HEK293 (cell line): ENCODE results near the gene HYAL3.

Source experiments
- CTCF ChIA-PET: fragments of 350-600 bp; formaldehyde crosslinking; extraction: SDS; loops from one replicate; lab custom pipeline; 2021; ENCODE audit warnings: antibody characterized with exemption; lab: Yijun Ruan, JAX
- POLR2A ChIA-PET: fragments of 300-600 bp; formaldehyde crosslinking; extraction: SDS; loops from one replicate; lab custom pipeline; 2020; ENCODE audit warnings: antibody characterized with exemption, inconsistent platforms; lab: Yijun Ruan, JAX
- H3K27ac ChIP-seq: fragments of 200-500 bp; sonication (Bioruptor generic); 2 replicates; pipeline ENCODE4 v1.5.1; 2014; ENCODE audit warnings: low read depth, low read length, control low read depth, inconsistent platforms; ENCODE audit errors: extremely low read depth
- H3K36me3 ChIP-seq, 2 experiments: fragments of 200-500 bp in 1 of 2; sonication (Bioruptor generic) in 1 of 2; 1 replicate in 1 of 2; 2 replicates in 1 of 2; pipeline ENCODE4 v1.5.1; 2014 to 2017; ENCODE audit warnings: inconsistent platforms in 2 of 2, low read length in 2 of 2; ENCODE audit not compliant: control insufficient read depth in 2 of 2, insufficient read depth in 1 of 2
- H3K4me1 ChIP-seq: fragments of 200-500 bp; sonication (Bioruptor generic); 2 replicates; pipeline ENCODE4 v1.5.1; 2014; ENCODE audit warnings: mild to moderate bottlenecking, low read length, inconsistent platforms; ENCODE audit not compliant: control insufficient read depth, insufficient read depth
- H3K4me3 ChIP-seq: 2 replicates; pipeline ENCODE4 v1.5.1; 2011; ENCODE audit warnings: low read depth, mild to moderate bottlenecking, control low read depth, low read length, moderate library complexity
- H3K9me3 ChIP-seq: fragments of 200-500 bp; sonication (Bioruptor generic); 2 replicates; pipeline ENCODE4 v1.5.1; 2014; ENCODE audit warnings: low read depth, low read length, inconsistent platforms; ENCODE audit not compliant: control insufficient read depth, insufficient read depth
- CTCF ChIP-seq: fragments of 450-650 bp; formaldehyde crosslinking; IDR thresholded peaks from 2 replicates; pipeline ENCODE4 v1.5.1; 2016; ENCODE audit warnings: missing biosample characterization, missing genetic modification characterization
- HOXC10 ChIP-seq: sonication (generic); formaldehyde crosslinking; IDR thresholded peaks from 2 replicates; pipeline ENCODE4 v1.8.1; 2023; ENCODE audit warnings: mild to moderate bottlenecking, missing genetic modification reagents
- HOXD13 ChIP-seq: sonication (generic); formaldehyde crosslinking; IDR thresholded peaks from 2 replicates; pipeline ENCODE4 v1.8.0; 2022; ENCODE audit warnings: missing genetic modification reagents, borderline replicate concordance
- OSR2 ChIP-seq: fragments of 450-650 bp; formaldehyde crosslinking; IDR thresholded peaks from 2 replicates; pipeline ENCODE4 v1.5.1; 2016; ENCODE audit warnings: missing biosample characterization, missing genetic modification characterization
- PRDM6 ChIP-seq: fragments of 450-650 bp; formaldehyde crosslinking; IDR thresholded peaks from 2 replicates; pipeline ENCODE4 v1.5.1; 2017; ENCODE audit warnings: missing biosample characterization, missing genetic modification characterization
- SCRT2 ChIP-seq: fragments of 450-650 bp; formaldehyde crosslinking; IDR thresholded peaks from 2 replicates; pipeline ENCODE4 v1.5.1; 2016; ENCODE audit warnings: missing biosample characterization, missing genetic modification characterization
- ZNF2 ChIP-seq: fragments of 450-650 bp; formaldehyde crosslinking; IDR thresholded peaks from 2 replicates; pipeline ENCODE4 v1.5.1; 2016; ENCODE audit warnings: missing biosample characterization, missing genetic modification characterization
- ZNF248 ChIP-seq: fragments of 450-650 bp; formaldehyde crosslinking; IDR thresholded peaks from 2 replicates; pipeline ENCODE4 v1.5.1; 2017; ENCODE audit warnings: missing biosample characterization, missing genetic modification characterization
- ZNF416 ChIP-seq: fragments of 450-650 bp; formaldehyde crosslinking; IDR thresholded peaks from 2 replicates; pipeline ENCODE4 v1.5.1; 2016; ENCODE audit warnings: missing biosample characterization, missing genetic modification characterization
- ZNF501 ChIP-seq: fragments of 450-650 bp; formaldehyde crosslinking; IDR thresholded peaks from 2 replicates; pipeline ENCODE4 v1.5.1; 2016; ENCODE audit warnings: missing biosample characterization, missing genetic modification characterization
- ZNF596 ChIP-seq: fragments of 450-650 bp; IDR thresholded peaks from 2 replicates; pipeline ENCODE4 v1.5.0; 2018; ENCODE audit warnings: missing biosample characterization, mild to moderate bottlenecking, missing genetic modification characterization, moderate library complexity
- ZNF677 ChIP-seq: fragments of 450-650 bp; IDR thresholded peaks from 2 replicates; pipeline ENCODE4 v1.5.0; 2018; ENCODE audit warnings: missing biosample characterization, mild to moderate bottlenecking, missing genetic modification characterization, moderate library complexity
- ZNF837 ChIP-seq: fragments of 450-650 bp; formaldehyde crosslinking; IDR thresholded peaks from 2 replicates; pipeline ENCODE4 v1.5.1; 2016; ENCODE audit warnings: missing biosample characterization, missing genetic modification characterization
- ZNF843 ChIP-seq: fragments of 450-650 bp; formaldehyde crosslinking; IDR thresholded peaks from 2 replicates; pipeline ENCODE4 v1.5.1; 2016; ENCODE audit warnings: missing biosample characterization, missing genetic modification characterization
- TF ChIP-seq, protein P1 (sequence below): fragments of 450-650 bp; formaldehyde crosslinking; IDR thresholded peaks from 2 replicates; pipeline ENCODE4 v1.5.1; 2016; ENCODE audit warnings: missing biosample characterization, missing genetic modification characterization, borderline replicate concordance

Gene HYAL3

GRCh38 chr3:50302095-50303012 lies 3.1 kb upstream of the HYAL3 start:
- Histone ChIP-seq H3K36me3 (peaks cover 0 to 1% of the 10 kb centered on the region in 2 experiments; a peak in 1 of 3 replicates), H3K9me3 (no peaks in the 10 kb centered on the region)
- TF ChIP-seq ZNF416 (no peak), CTCF (no peak), ZNF501 (tag by site-specific recombination) (no peak), PRDM6 (tag by site-specific recombination) (no peak), OSR2 (tag by site-specific recombination) (no peak), ZNF677 (tag by site-specific recombination) (no peak), ZNF843 (no peak), ZNF2 (tag by site-specific recombination) (no peak), HOXD13 (CRISPR knock-in tag) (no peak)
- TF ChIP-seq, protein P1, sequence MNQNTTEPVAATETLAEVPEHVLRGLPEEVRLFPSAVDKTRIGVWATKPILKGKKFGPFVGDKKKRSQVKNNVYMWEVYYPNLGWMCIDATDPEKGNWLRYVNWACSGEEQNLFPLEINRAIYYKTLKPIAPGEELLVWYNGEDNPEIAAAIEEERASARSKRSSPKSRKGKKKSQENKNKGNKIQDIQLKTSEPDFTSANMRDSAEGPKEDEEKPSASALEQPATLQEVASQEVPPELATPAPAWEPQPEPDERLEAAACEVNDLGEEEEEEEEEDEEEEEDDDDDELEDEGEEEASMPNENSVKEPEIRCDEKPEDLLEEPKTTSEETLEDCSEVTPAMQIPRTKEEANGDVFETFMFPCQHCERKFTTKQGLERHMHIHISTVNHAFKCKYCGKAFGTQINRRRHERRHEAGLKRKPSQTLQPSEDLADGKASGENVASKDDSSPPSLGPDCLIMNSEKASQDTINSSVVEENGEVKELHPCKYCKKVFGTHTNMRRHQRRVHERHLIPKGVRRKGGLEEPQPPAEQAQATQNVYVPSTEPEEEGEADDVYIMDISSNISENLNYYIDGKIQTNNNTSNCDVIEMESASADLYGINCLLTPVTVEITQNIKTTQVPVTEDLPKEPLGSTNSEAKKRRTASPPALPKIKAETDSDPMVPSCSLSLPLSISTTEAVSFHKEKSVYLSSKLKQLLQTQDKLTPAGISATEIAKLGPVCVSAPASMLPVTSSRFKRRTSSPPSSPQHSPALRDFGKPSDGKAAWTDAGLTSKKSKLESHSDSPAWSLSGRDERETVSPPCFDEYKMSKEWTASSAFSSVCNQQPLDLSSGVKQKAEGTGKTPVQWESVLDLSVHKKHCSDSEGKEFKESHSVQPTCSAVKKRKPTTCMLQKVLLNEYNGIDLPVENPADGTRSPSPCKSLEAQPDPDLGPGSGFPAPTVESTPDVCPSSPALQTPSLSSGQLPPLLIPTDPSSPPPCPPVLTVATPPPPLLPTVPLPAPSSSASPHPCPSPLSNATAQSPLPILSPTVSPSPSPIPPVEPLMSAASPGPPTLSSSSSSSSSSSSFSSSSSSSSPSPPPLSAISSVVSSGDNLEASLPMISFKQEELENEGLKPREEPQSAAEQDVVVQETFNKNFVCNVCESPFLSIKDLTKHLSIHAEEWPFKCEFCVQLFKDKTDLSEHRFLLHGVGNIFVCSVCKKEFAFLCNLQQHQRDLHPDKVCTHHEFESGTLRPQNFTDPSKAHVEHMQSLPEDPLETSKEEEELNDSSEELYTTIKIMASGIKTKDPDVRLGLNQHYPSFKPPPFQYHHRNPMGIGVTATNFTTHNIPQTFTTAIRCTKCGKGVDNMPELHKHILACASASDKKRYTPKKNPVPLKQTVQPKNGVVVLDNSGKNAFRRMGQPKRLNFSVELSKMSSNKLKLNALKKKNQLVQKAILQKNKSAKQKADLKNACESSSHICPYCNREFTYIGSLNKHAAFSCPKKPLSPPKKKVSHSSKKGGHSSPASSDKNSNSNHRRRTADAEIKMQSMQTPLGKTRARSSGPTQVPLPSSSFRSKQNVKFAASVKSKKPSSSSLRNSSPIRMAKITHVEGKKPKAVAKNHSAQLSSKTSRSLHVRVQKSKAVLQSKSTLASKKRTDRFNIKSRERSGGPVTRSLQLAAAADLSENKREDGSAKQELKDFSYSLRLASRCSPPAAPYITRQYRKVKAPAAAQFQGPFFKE (tag by site-specific recombination), result no peak
- TF ChIP-seq, all 188 proteins: peak for 0
- Histone ChIP-seq H3K4me1 (no peaks in the 10 kb centered on the region), H3K27ac (no peak overlapping the region), H3K4me3 (no peak overlapping the region)
- ChIA-PET CTCF (interaction anchor here (0.6 to 1.3 kb wide), 4 partner anchors 22 to 1312 kb away, joined by 3 to 4 read pairs (median 3); no protein-coding TSS in a partner anchor), POLR2A (interaction anchor here (0.7 to 1.5 kb wide), 3 partner anchors 10 to 26 kb away, joined by 4 to 5 read pairs (median 4); partner anchors contain the start of genes IFRD2 and TUSC2)

DNA sequence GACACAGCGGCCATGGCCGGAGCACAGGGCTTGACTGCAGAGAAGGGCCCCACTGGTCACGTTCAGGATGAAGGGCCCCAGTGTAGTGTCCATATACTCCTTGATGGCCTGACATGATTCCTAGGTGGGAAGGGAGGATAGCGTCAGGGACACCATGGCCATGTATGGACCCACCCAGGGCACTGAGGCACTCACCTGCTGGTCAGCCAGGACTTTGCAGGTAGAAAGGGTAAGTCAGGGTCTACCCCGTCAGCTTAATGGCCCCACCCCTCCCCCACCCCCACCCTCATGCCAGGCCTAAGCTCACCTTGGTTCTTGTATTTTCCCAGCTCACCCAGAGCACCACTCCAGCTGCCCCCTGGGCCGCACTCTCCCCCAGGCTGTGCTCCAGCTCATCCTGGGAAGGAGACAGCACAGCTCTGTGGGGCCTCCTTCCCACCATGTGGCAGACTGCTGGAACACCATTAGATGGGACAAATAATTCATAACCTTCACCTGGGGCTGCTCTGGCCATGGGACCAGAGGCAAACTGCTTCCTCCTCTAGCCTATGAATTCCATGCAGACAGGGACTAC lies 1.6 kb upstream of the HYAL3 start:
- TF ChIP-seq SCRT2 (tag by site-specific recombination) (no peak), HOXC10 (CRISPR knock-in tag) (no peak), ZNF248 (no peak), ZNF596 (tag by site-specific recombination) (no peak), ZNF837 (tag by site-specific recombination) (no peak)
- Histone ChIP-seq H3K27ac (no peak overlapping the region; the same call in 1 of the 2 replicates), H3K4me1 (no peaks in the 10 kb centered on the region), H3K36me3 (peaks cover 0 to 4% of the 10 kb centered on the region in 2 experiments; a peak in 1 of 3 replicates), H3K9me3 (no peaks in the 10 kb centered on the region), H3K4me3 (no peak overlapping the region)
- CTCF ChIA-PET, result interaction anchor here (0.6 kb wide), 1 partner anchor 18 kb away, joined by 5 read pairs; no protein-coding TSS in a partner anchor
- POLR2A ChIA-PET, result no interaction called here
